GM23248 (cell line): ENCODE measurements around the gene GDPD3. TPM values are rescaled to one million over a fixed set of nuclear protein-coding genes. Genes with fewer than 3 reads are reported as not detected.

Experiments used
- DNase-seq: peaks from one replicate; pipeline ENCODE4 v3.0.0-alpha.2; 2015
- H2AFZ ChIP-seq: fragments of 200-600 bp; sonication (generic); 2 replicates; pipeline ENCODE4 v1.6.1; 2016; ENCODE audit warnings: antibody characterized with exemption
- H3F3A ChIP-seq: fragments of 200-600 bp; sonication (generic); 2 replicates; pipeline ENCODE4 v1.6.1; 2016; ENCODE audit warnings: mild to moderate bottlenecking, antibody characterized with exemption, mixed run types; ENCODE audit not compliant: insufficient read depth
- H3K27ac ChIP-seq: fragments of 200-600 bp; sonication (generic); 2 replicates; pipeline ENCODE4 v1.5.1; 2016; ENCODE audit warnings: mild to moderate bottlenecking
- H3K27me3 ChIP-seq: fragments of 200-600 bp; sonication (generic); replicated peaks from 2 replicates; pipeline ENCODE4 v1.6.1; 2016; ENCODE audit warnings: mild to moderate bottlenecking; ENCODE audit not compliant: insufficient read depth
- H3K36me3 ChIP-seq: fragments of 200-600 bp; sonication (generic); 2 replicates; pipeline ENCODE4 v1.6.1; 2016; ENCODE audit warnings: low read depth, mild to moderate bottlenecking
- H3K4me1 ChIP-seq: fragments of 200-600 bp; sonication (generic); 2 replicates; pipeline ENCODE4 v1.6.1; 2016; ENCODE audit warnings: mild to moderate bottlenecking; ENCODE audit not compliant: insufficient read depth
- H3K4me2 ChIP-seq: fragments of 200-600 bp; sonication (generic); one replicate; pipeline ENCODE4 v1.6.1; 2016; ENCODE audit warnings: mild to moderate bottlenecking; ENCODE audit not compliant: unreplicated experiment
- H3K4me3 ChIP-seq: fragments of 200-600 bp; sonication (generic); 2 replicates; pipeline ENCODE4 v1.5.1; 2016; ENCODE audit warnings: mild to moderate bottlenecking
- H3K79me2 ChIP-seq: fragments of 200-600 bp; sonication (generic); 2 replicates; pipeline ENCODE4 v1.6.1; 2016; ENCODE audit warnings: mild to moderate bottlenecking; ENCODE audit not compliant: insufficient read depth
- H3K9ac ChIP-seq: fragments of 200-600 bp; sonication (generic); 2 replicates; pipeline ENCODE4 v1.6.1; 2016; ENCODE audit warnings: mild to moderate bottlenecking
- H3K9me2 ChIP-seq: fragments of 200-600 bp; sonication (generic); 2 replicates; pipeline ENCODE4 v1.6.1; 2016; ENCODE audit warnings: mixed run types, mild to moderate bottlenecking, moderate library complexity; ENCODE audit not compliant: insufficient read depth
- H3K9me3 ChIP-seq: fragments of 200-600 bp; sonication (generic); one replicate; pipeline ENCODE4 v1.6.1; 2017; ENCODE audit warnings: low read depth
- H4K20me1 ChIP-seq: fragments of 200-600 bp; sonication (generic); 2 replicates; pipeline ENCODE4 v1.6.0; 2016; ENCODE audit not compliant: insufficient read depth
- EZH2 ChIP-seq: fragments of 200-600 bp; sonication (generic); IDR thresholded peaks from 2 replicates; pipeline ENCODE4 v1.6.1; 2018; ENCODE audit warnings: antibody characterized with exemption, mild to moderate bottlenecking; ENCODE audit not compliant: insufficient read depth, poor library complexity, severe bottlenecking
- EZH2phosphoT487 ChIP-seq: fragments of 200-600 bp; sonication (generic); IDR thresholded peaks from 2 replicates; pipeline ENCODE4 v1.6.1; 2018; ENCODE audit warnings: antibody characterized with exemption, moderate library complexity, mild to moderate bottlenecking, low read depth; ENCODE audit not compliant: insufficient read depth
- WGBS, 2 experiments: methylation state at CpG; one replicate each; pipeline ENCODE4 v1.1.6; 2015 to 2017; ENCODE audit warnings: low lambda C conversion rate in 2 of 2, low coverage in 1 of 2; ENCODE audit errors: missing lambda C conversion rate in 2 of 2; 5-methylcytosine and 5-hydroxymethylcytosine counted together
- in situ Hi-C: fragments of 300-500 bp; cut with MboI; formaldehyde crosslinking; loops from 2 replicates; pipeline ENCODE4 v1.15.0; 2020
- polyA plus RNA-seq: library from polyadenylated mRNA; unstranded; fragments of >200 nt; fragmentation: Nextera tagmentation; extraction: Ambion mirVana; gene quantifications from 2 replicates; pipeline ENCODE4 v1.2.1, GENCODE V29; 2016
- total RNA-seq: library from RNA; depleted of rRNA; stranded (reverse); fragments of >200 nt; shearing (Covaris generic); gene quantifications from 2 replicates; pipeline ENCODE4 v1.2.3, GENCODE V29; 2014

The GDPD3 gene
- total and polyA plus RNA-seq, 2 experiments from 2014 or later = 0.22 to 1.2 TPM

DNA sequence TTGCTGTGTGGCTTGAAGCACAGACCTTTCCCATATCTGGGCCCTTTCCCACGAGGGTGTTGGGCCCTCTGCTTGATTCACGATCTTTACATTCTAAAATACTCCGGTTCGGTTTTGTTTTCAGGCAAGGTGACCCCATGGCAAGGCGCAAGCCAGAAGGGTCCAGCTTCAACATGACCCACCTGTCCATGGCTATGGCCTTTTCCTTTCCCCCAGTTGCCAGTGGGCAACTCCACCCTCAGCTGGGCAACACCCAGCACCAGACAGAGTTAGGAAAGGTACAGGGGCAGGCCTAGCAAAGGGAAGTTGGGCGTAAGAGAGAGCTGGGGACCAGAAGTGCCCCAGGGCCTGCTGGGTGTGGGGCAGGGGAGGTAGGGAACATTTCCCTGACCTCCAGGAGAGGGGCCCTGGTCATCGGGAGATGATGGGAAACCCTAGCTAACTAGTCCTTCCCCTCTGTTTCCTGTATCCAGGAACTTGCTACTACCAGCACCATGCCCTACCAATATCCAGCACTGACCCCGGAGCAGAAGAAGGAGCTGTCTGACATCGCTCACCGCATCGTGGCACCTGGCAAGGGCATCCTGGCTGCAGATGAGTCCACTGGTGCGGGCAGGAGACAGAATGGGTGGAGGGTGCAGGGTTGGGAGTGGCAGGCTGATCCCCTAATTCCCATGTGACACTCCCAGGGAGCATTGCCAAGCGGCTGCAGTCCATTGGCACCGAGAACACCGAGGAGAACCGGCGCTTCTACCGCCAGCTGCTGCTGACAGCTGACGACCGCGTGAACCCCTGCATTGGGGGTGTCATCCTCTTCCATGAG lies 46.4 kb downstream of the GDPD3 start:
- in situ Hi-C loops = no loop called here

GRCh38 chr16:30065943-30066760 lies 47.2 kb downstream of the GDPD3 start:
- no peak overlapping the region for H2AFZ ChIP-seq
- H3F3A ChIP-seq = peaks cover 52% of the 10 kb centered on the region
- TF ChIP-seq EZH2phosphoT487 = no peak
- H3K27me3 ChIP-seq = no peaks in the 10 kb centered on the region
- peak overlapping the region; percentile 82 for H3K4me3 ChIP-seq
- H3K9me3 ChIP-seq = no peaks in the 10 kb centered on the region
- peaks cover 77% of the 10 kb centered on the region for H3K79me2 ChIP-seq
- H3K4me1 ChIP-seq = peaks cover 43% of the 10 kb centered on the region
- DNase-seq = peak; percentile 90
- H3K9ac ChIP-seq = peak overlapping the region; percentile 92
- no peaks in the 10 kb centered on the region for H3K9me2 ChIP-seq
- 0 to 2% methylated on average over 35 to 43 of the region's 44 CpGs for WGBS, 2 experiments
- H3K27ac ChIP-seq = peak overlapping the region; percentile 87
- peak overlapping the region; percentile 91 for H3K4me2 ChIP-seq
- in situ Hi-C loops = no loop called here
- peaks cover 26% of the 10 kb centered on the region; the same call in 1 of the 2 replicates for H4K20me1 ChIP-seq
- H3K36me3 ChIP-seq = peaks cover 37% of the 10 kb centered on the region

More for the DNA sequence above, 46.4 kb downstream of the GDPD3 start:
- 35 to 37% methylated on average over 21 of the region's 21 CpGs for WGBS, 2 experiments
- no peak for TF ChIP-seq EZH2phosphoT487
- no peak for TF ChIP-seq EZH2
- H2AFZ ChIP-seq = no peak overlapping the region
- H3K27ac ChIP-seq = peak overlapping the region; percentile 87
- peaks cover 26% of the 10 kb centered on the region; the same call in 1 of the 2 replicates for H4K20me1 ChIP-seq
- peaks cover 85% of the 10 kb centered on the region for H3K79me2 ChIP-seq
- peak overlapping the region; percentile 92 for H3K9ac ChIP-seq
- peak overlapping the region; percentile 91 for H3K4me2 ChIP-seq
- H3K4me3 ChIP-seq = peak overlapping the region; percentile 82
- DNase-seq = peak; percentile 40
- no peaks in the 10 kb centered on the region for H3K9me2 ChIP-seq
- H3K27me3 ChIP-seq = no peaks in the 10 kb centered on the region
- H3K9me3 ChIP-seq = no peaks in the 10 kb centered on the region
- peaks cover 46% of the 10 kb centered on the region for H3K36me3 ChIP-seq
- peaks cover 43% of the 10 kb centered on the region for H3K4me1 ChIP-seq
- peaks cover 61% of the 10 kb centered on the region for H3F3A ChIP-seq

- 0 to 1% methylated on average over 50 to 87 of the region's 99 CpGs for WGBS, 2 experiments
- Histone ChIP-seq H4K20me1 (peaks cover 26% of the 10 kb centered on the region; the same call in 1 of the 2 replicates), H3K27me3 (no peaks in the 10 kb centered on the region), H3K9me2 (no peaks in the 10 kb centered on the region), H3K4me3 (peak within 1 kb of the TSS; percentile 82), H3K9ac (peak within 1 kb of the TSS; percentile 92), H3F3A (peaks cover 44% of the 10 kb centered on the region), H2AFZ (peak within 1 kb of the TSS; percentile 34; the same call in 1 of the 2 replicates), H3K27ac (peak within 1 kb of the TSS; percentile 87), H3K4me1 (peaks cover 40% of the 10 kb centered on the region), H3K4me2 (peak within 1 kb of the TSS; percentile 95), H3K9me3 (no peaks in the 10 kb centered on the region), H3K79me2 (peaks cover 69% of the 10 kb centered on the region), H3K36me3 (peaks cover 29% of the 10 kb centered on the region)
- no peak for TF ChIP-seq EZH2
- no peak for TF ChIP-seq EZH2phosphoT487
- DNase-seq = peak; percentile 100
- in situ Hi-C loops = no loop called here
These were observed 48.0 kb downstream of the GDPD3 start, which contains the start of gene ALDOA for GRCh38 chr16:30065102-30065942. TSS of gene ALDOA (plus strand) at chr16:30065760. CDS start at chr16:30066898, 1,138 bp downstream.

GRCh38 chr16:30064729-30065101 lies 48.6 kb downstream of the GDPD3 start:
- in situ Hi-C loops = no loop called here
- peak overlapping the region; percentile 34; the same call in 1 of the 2 replicates for H2AFZ ChIP-seq

More at GRCh38 chr16:30064729-30065101, 48.6 kb downstream of the GDPD3 start:
- no peak for DNase-seq
- peaks cover 26% of the 10 kb centered on the region for H3K36me3 ChIP-seq
- H3K27me3 ChIP-seq = no peaks in the 10 kb centered on the region
- no peaks in the 10 kb centered on the region for H3K9me2 ChIP-seq
- peaks cover 24% of the 10 kb centered on the region; the same call in 1 of the 2 replicates for H4K20me1 ChIP-seq
- no peak for TF ChIP-seq EZH2phosphoT487
- TF ChIP-seq EZH2 = no peak
- peak overlapping the region; percentile 82 for H3K4me3 ChIP-seq
- peak overlapping the region; percentile 95 for H3K4me2 ChIP-seq
- WGBS, 2 experiments = 1% methylated on average over 21 to 22 of the region's 25 CpGs
- peaks cover 63% of the 10 kb centered on the region for H3K79me2 ChIP-seq
- peak overlapping the region; percentile 92 for H3K9ac ChIP-seq
- peak overlapping the region; percentile 87 for H3K27ac ChIP-seq
- H3F3A ChIP-seq = peaks cover 38% of the 10 kb centered on the region
- peaks cover 34% of the 10 kb centered on the region for H3K4me1 ChIP-seq
- H3K9me3 ChIP-seq = no peaks in the 10 kb centered on the region
